Natural killer cell (primary cell): ENCODE results near the gene ATL1. TPM values are rescaled to one million over a fixed set of nuclear protein-coding genes. Genes with fewer than 3 reads are reported as not detected.
A peak's percentile ranks its signal among the peaks of the same experiment; 100 is the strongest.

Experiments
- ATAC-seq, 3 donors: fragments of 150-1000 bp in 2 of 3; fragments of 200-7000 bp in 1 of 3; cut with Tn5 transposase; 1 replicate in 1 of 3; 2 replicates in 2 of 3; pipeline ENCODE4 v1.10.0; 2021; ENCODE audit warnings: mild to moderate bottlenecking in 2 of 3, moderate library complexity in 2 of 3
- DNase-seq, 2 donors: peaks; one replicate each; pipeline versions ENCODE4 v3.0.0 to v3.0.0-alpha.2; 2013 to 2021; ENCODE audit warnings: mixed read lengths in 1 of 2
- H3K27ac ChIP-seq: one replicate; pipeline ENCODE4 v1.5.1; 2013; ENCODE audit warnings: mild to moderate bottlenecking, low read length
- H3K27me3 ChIP-seq: one replicate; pipeline ENCODE4 v1.6.1; 2013; ENCODE audit warnings: low read length; ENCODE audit not compliant: control insufficient read depth, insufficient read depth
- H3K36me3 ChIP-seq: one replicate; pipeline ENCODE4 v1.6.1; 2013; ENCODE audit warnings: low read length; ENCODE audit not compliant: control insufficient read depth, insufficient read depth
- H3K4me1 ChIP-seq: one replicate; pipeline ENCODE4 v1.6.1; 2013; ENCODE audit warnings: low read length; ENCODE audit not compliant: control insufficient read depth, insufficient read depth
- H3K4me3 ChIP-seq: one replicate; pipeline ENCODE4 v1.5.1; 2013; ENCODE audit warnings: low read length
- H3K9me3 ChIP-seq: one replicate; pipeline ENCODE4 v1.6.1; 2013; ENCODE audit warnings: low read length; ENCODE audit not compliant: control insufficient read depth, insufficient read depth
- H3K27ac Mint-ChIP-seq, 2 donors: one replicate each; pipeline ENCODE4 v1.8.0; 2022; ENCODE audit warnings: mild to moderate bottlenecking in 2 of 2, mixed read lengths in 2 of 2, moderate library complexity in 1 of 2
- H3K27me3 Mint-ChIP-seq, 2 donors: one replicate each; pipeline ENCODE4 v1.8.0; 2022; ENCODE audit warnings: low read depth in 2 of 2, mixed read lengths in 2 of 2
- H3K36me3 Mint-ChIP-seq: one replicate; pipeline ENCODE4 v1.8.0; 2022; ENCODE audit warnings: mixed read lengths
- H3K4me1 Mint-ChIP-seq, 2 donors: one replicate each; pipeline ENCODE4 v1.8.0; 2022; ENCODE audit warnings: mixed read lengths in 2 of 2
- H3K4me3 Mint-ChIP-seq: one replicate; pipeline ENCODE4 v1.8.0; 2022; ENCODE audit warnings: mild to moderate bottlenecking, moderate library complexity, mixed read lengths
- H3K9me3 Mint-ChIP-seq, 2 donors: one replicate each; pipeline ENCODE4 v1.8.0; 2022; ENCODE audit warnings: mixed read lengths in 2 of 2
- CTCF ChIP-seq: fragments of 200-600 bp; IDR thresholded peaks from one replicate; pipeline ENCODE4 v1.8.0; 2022; ENCODE audit warnings: antibody characterized with exemption
- WGBS: methylation state at CpG from one replicate; pipeline ENCODE4 v1.1.7; 2013; ENCODE audit warnings: missing lambda C conversion rate; ENCODE audit not compliant: insufficient coverage; 5-methylcytosine and 5-hydroxymethylcytosine counted together
- intact Hi-C: fragments of 100-400 bp; cut with micrococcal nuclease; formaldehyde crosslinking; loops from one replicate; pipeline ENCODE4 v1.14.2; 2022
- total RNA-seq, 4 donors: library from RNA; stranded (reverse); fragments of 120-200 nt in 1 of 4; gene quantifications; one replicate each; pipeline versions ENCODE4 v1.2.3 to v1.2.4, GENCODE V29; 2013 to 2022

The ATL1 gene
- total RNA-seq, 3 donors from 2014 or later (not counting 1 experiment from before 2014, with no cell fraction given), result 1.6 to 3.8 (median 2.4) TPM

- Histone ChIP-seq H3K36me3 (no peaks in the 10 kb centered on the region), H3K27me3 (no peaks in the 10 kb centered on the region), H3K4me3 (peak overlapping the region; percentile 57), H3K4me1 (peaks cover 8% of the 10 kb centered on the region), H3K27ac (no peak overlapping the region), H3K9me3 (no peaks in the 10 kb centered on the region)
- Mint-ChIP-seq H3K36me3 (no peaks in the 10 kb centered on the region), H3K27me3 (no peaks in the 10 kb centered on the region), H3K27ac (no peak overlapping the region), H3K9me3 (no peaks in the 10 kb centered on the region), H3K4me1 (peaks cover 10 to 17% of the 10 kb centered on the region in 2 donors), H3K4me3 (no peak overlapping the region)
- no peak for TF ChIP-seq CTCF
- ATAC-seq (no peak), DNase-seq (no peak)
- intact Hi-C loops, result no loop called here
- no CpG with 5 or more reads among the region's 6 CpGs for WGBS
These were observed 108.8 kb downstream of the ATL1 start for GRCh38 chr14:50668826-50669143.

- H3K4me3 ChIP-seq, result no peak overlapping the region
- no peaks in the 10 kb centered on the region for H3K9me3 ChIP-seq
- H3K4me1 ChIP-seq, result peaks cover 8% of the 10 kb centered on the region
- TF ChIP-seq CTCF, result no peak
- Mint-ChIP-seq H3K36me3 (no peaks in the 10 kb centered on the region), H3K27ac (no peak overlapping the region), H3K9me3 (no peaks in the 10 kb centered on the region), H3K27me3 (peaks cover 0 to 5% of the 10 kb centered on the region in 2 donors), H3K4me1 (peaks cover 10 to 14% of the 10 kb centered on the region in 2 donors), H3K4me3 (no peak overlapping the region)
- H3K27me3 ChIP-seq, result no peaks in the 10 kb centered on the region
- no peaks in the 10 kb centered on the region for H3K36me3 ChIP-seq
- DNase-seq (peak in 1 of 2 donors; percentile 5), ATAC-seq (no peak)
- WGBS, result 96% methylated on average over 4 of the region's 4 CpGs
- no peak overlapping the region for H3K27ac ChIP-seq
- intact Hi-C loops, result no loop called here
These were observed 109.6 kb downstream of the ATL1 start for GRCh38 chr14:50669441-50669986.

GRCh38 chr14:50670196-50670865, 110.4 kb downstream of the ATL1 start:
- no peak overlapping the region for H3K4me3 ChIP-seq
- DNase-seq, result no peak
- H3K36me3 ChIP-seq, result no peaks in the 10 kb centered on the region
- WGBS, result 95% methylated on average over 10 of the region's 10 CpGs
- H3K36me3 Mint-ChIP-seq, result no peaks in the 10 kb centered on the region
- H3K27ac Mint-ChIP-seq, result no peak overlapping the region
- H3K9me3 ChIP-seq, result no peaks in the 10 kb centered on the region
- H3K9me3 Mint-ChIP-seq, result no peaks in the 10 kb centered on the region
- TF ChIP-seq CTCF, result no peak
- H3K4me3 Mint-ChIP-seq, result no peak overlapping the region
- no peaks in the 10 kb centered on the region for H3K27me3 ChIP-seq
- no peak for ATAC-seq
- H3K27ac ChIP-seq, result no peak overlapping the region
- intact Hi-C loops, result no loop called here
- peaks cover 8% of the 10 kb centered on the region for H3K4me1 ChIP-seq
- peaks cover 10 to 14% of the 10 kb centered on the region in 2 donors for H3K4me1 Mint-ChIP-seq
- H3K27me3 Mint-ChIP-seq, result peaks cover 0 to 11% of the 10 kb centered on the region in 2 donors

- intact Hi-C loops, result no loop called here
- no peak for ATAC-seq
These were observed 110.9 kb downstream of the ATL1 start for GRCh38 chr14:50670866-50671256.

More at GRCh38 chr14:50670866-50671256, 110.9 kb downstream of the ATL1 start:
- no peak for DNase-seq
- no peak overlapping the region for H3K27ac ChIP-seq
- H3K36me3 ChIP-seq, result no peaks in the 10 kb centered on the region
- WGBS, result 97% methylated on average over 5 of the region's 6 CpGs
- H3K9me3 Mint-ChIP-seq, result no peaks in the 10 kb centered on the region
- peaks cover 0 to 13% of the 10 kb centered on the region in 2 donors for H3K27me3 Mint-ChIP-seq
- H3K4me3 ChIP-seq, result no peak overlapping the region
- H3K36me3 Mint-ChIP-seq, result no peaks in the 10 kb centered on the region
- peaks cover 8% of the 10 kb centered on the region for H3K4me1 ChIP-seq
- H3K4me3 Mint-ChIP-seq, result no peak overlapping the region
- H3K27me3 ChIP-seq, result no peaks in the 10 kb centered on the region
- peaks cover 10 to 14% of the 10 kb centered on the region in 2 donors for H3K4me1 Mint-ChIP-seq
- no peaks in the 10 kb centered on the region for H3K9me3 ChIP-seq
- TF ChIP-seq CTCF, result no peak
- H3K27ac Mint-ChIP-seq, result no peak overlapping the region
